ENCODE results near the gene MXD3.

DNA sequence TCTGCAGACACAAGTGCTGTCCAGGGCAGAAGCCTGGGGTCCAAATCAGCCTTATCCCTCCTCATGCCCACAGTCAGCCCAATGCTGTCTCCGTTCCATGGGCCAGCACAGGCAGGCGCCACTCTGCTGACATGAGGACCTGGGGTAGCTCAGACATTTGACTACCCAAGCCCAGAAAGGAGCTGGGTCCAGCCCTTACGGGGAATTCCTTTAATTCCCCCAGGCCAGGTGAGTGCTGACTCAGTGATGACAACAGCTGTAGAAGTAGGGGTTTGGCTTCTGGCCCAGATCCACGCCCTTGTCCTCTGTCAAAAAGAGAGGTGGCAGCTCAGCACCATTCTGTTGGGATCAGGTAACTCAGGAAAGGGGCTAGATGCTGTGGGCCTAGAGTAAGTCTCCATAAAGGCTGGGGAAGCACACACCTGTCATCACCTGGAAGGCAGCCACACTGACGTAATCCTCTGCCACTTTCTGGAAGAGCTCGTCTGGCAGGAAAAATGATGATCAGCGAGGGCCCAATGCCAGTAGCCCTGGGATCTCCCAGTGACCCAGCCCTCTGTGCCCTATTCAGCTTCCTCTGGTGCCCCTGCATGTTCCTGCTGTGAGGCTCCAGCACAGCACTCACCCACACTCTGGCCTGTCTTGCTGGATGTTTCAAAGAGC lies 10.1 kb downstream of the MXD3 start:
- no peak for TF ChIP-seq SIN3A (IDR thresholded peaks at IDR 0.05; ENCODE audit: borderline replicate concordance, insufficient read depth, low read length)
- no peak for TF ChIP-seq POLR2AphosphoS5 (IDR thresholded peaks at IDR 0.05; ENCODE audit: low read depth, low read length)

Data from PFSK-1 (cell line).